Endothelial cell of umbilical vein (primary cell): ENCODE measurements around the gene UBE3A. TPM values are rescaled to one million over a fixed set of nuclear protein-coding genes. Genes with fewer than 3 reads are reported as not detected.

Source experiments
- BruUV-seq: library from RNA; stranded (reverse); fragments of 400-500 nt; replicated peaks from 2 replicates; lab custom pipeline; 2021; lab: Mats Ljungman, UMichigan
- CTCF ChIA-PET: fragments of 300-600, 350-600 bp; sonication (Branson Sonifier 250); formaldehyde crosslinking; loops from one replicate; lab custom pipeline; 2021; ENCODE audit warnings: antibody characterized with exemption, inconsistent platforms; lab: Charles Lee
- POLR2A ChIA-PET: fragments of 300-600, 350-600 bp; sonication (Branson Sonifier 250); formaldehyde crosslinking; loops from one replicate; lab custom pipeline; 2021; ENCODE audit warnings: antibody characterized with exemption, inconsistent platforms; lab: Charles Lee
- DNase-seq: peaks from one replicate; pipeline ENCODE4 v3.0.0-alpha.2; 2011; ENCODE audit warnings: low read depth, low spot score
- FAIRE-seq: peaks from 2 replicates; lab custom pipeline; 2011; peaks lifted over from hg19 to GRCh38; lab: Jason Lieb, UNC
- H2AFZ ChIP-seq: 2 replicates; pipeline ENCODE4 v1.6.0; 2012; ENCODE audit warnings: low read depth, low read length, control low read depth, inconsistent platforms
- H3K27ac ChIP-seq: 2 replicates; pipeline ENCODE4 v1.5.1; 2011; ENCODE audit warnings: low read depth, mild to moderate bottlenecking, control low read depth, low read length, moderate library complexity; ENCODE audit not compliant: insufficient read depth
- H3K27me3 ChIP-seq, 2 experiments: 2 replicates each; pipeline versions ENCODE4 v1.6.0 to v1.6.1; 2011; ENCODE audit warnings: low read length in 2 of 2, mixed read lengths in 1 of 2; ENCODE audit not compliant: control insufficient read depth in 2 of 2, insufficient read depth in 2 of 2
- H3K36me3 ChIP-seq, 2 experiments: 2 replicates in 1 of 2; 3 replicates in 1 of 2; pipeline ENCODE4 v1.5.1; 2011; ENCODE audit warnings: low read length in 2 of 2, mild to moderate bottlenecking in 1 of 2, moderate library complexity in 1 of 2; ENCODE audit not compliant: control insufficient read depth in 2 of 2, insufficient read depth in 2 of 2; ENCODE audit errors: extremely low read depth in 1 of 2
- H3K4me1 ChIP-seq: 3 replicates; pipeline ENCODE4 v1.5.1; 2011; ENCODE audit warnings: mild to moderate bottlenecking, low read length; ENCODE audit not compliant: control insufficient read depth, insufficient read depth; ENCODE audit errors: extremely low read depth
- H3K4me2 ChIP-seq: 2 replicates; pipeline ENCODE4 v1.6.1; 2011; ENCODE audit warnings: low read length, control low read depth, mixed read lengths; ENCODE audit not compliant: insufficient read depth
- H3K4me3 ChIP-seq, 3 experiments: fragments of 200-600 bp in 1 of 3; sonication (generic), shearing (Covaris generic) in 1 of 3; replicated peaks in 1 of 3; 2 replicates each; pipeline ENCODE4 v1.5.1; 2011 to 2016; ENCODE audit warnings: control low read depth in 3 of 3, low read length in 3 of 3, mild to moderate bottlenecking in 2 of 3, inconsistent platforms in 1 of 3, low read depth in 1 of 3, moderate library complexity in 1 of 3; ENCODE audit not compliant: insufficient read depth in 1 of 3
- H3K79me2 ChIP-seq: 2 replicates; pipeline ENCODE4 v1.6.0; 2012; ENCODE audit warnings: low read length, inconsistent platforms; ENCODE audit not compliant: control insufficient read depth, insufficient read depth
- H3K9ac ChIP-seq: replicated peaks from 2 replicates; pipeline ENCODE3; 2011; ENCODE audit warnings: low read length, control low read depth; ENCODE audit not compliant: insufficient read depth; ENCODE audit errors: extremely low read depth
- H3K9me1 ChIP-seq: replicated peaks from 3 replicates; pipeline ENCODE4 v1.6.0; 2011; ENCODE audit warnings: mild to moderate bottlenecking, low read length; ENCODE audit not compliant: control insufficient read depth, insufficient read depth; ENCODE audit errors: extremely low read depth
- H3K9me3 ChIP-seq: replicated peaks from 2 replicates; pipeline ENCODE4 v1.5.1; 2012; ENCODE audit warnings: low read length, inconsistent platforms; ENCODE audit not compliant: control insufficient read depth, insufficient read depth
- H4K20me1 ChIP-seq: replicated peaks from 2 replicates; pipeline ENCODE3; 2011; ENCODE audit warnings: mild to moderate bottlenecking, low read length; ENCODE audit not compliant: control insufficient read depth, insufficient read depth; ENCODE audit errors: extremely low read depth
- EZH2 ChIP-seq: IDR thresholded peaks from 2 replicates; pipeline ENCODE4 v1.6.1; 2012; ENCODE audit warnings: borderline replicate concordance, low read depth, mild to moderate bottlenecking, moderate library complexity, low read length, inconsistent platforms; ENCODE audit not compliant: severe bottlenecking
- FOS ChIP-seq: IDR thresholded peaks from 2 replicates; pipeline ENCODE4 v1.6.1; 2011; ENCODE audit warnings: mild to moderate bottlenecking, low read length, moderate library complexity, borderline replicate concordance; ENCODE audit not compliant: insufficient read depth
- GATA2 ChIP-seq: IDR thresholded peaks from 2 replicates; pipeline ENCODE4 v1.7.0; 2011; ENCODE audit warnings: low read depth, mild to moderate bottlenecking, moderate library complexity, mixed read lengths, low read length; ENCODE audit not compliant: insufficient read length, insufficient read depth
- JUN ChIP-seq: IDR thresholded peaks from 2 replicates; pipeline ENCODE4 v1.6.1; 2011; ENCODE audit warnings: borderline replicate concordance, low read depth; ENCODE audit not compliant: insufficient read length, insufficient read depth
- MYC ChIP-seq: IDR thresholded peaks from one replicate; pipeline ENCODE4 v1.6.1; 2011; ENCODE audit warnings: mild to moderate bottlenecking, low read depth, low read length
- POLR2A ChIP-seq: IDR thresholded peaks from 2 replicates; pipeline ENCODE4 v1.6.1; 2012; ENCODE audit warnings: low read depth, mild to moderate bottlenecking, control low read depth, low read length
- POLR2AphosphoS5 ChIP-seq: IDR thresholded peaks from 2 replicates; pipeline ENCODE4 v1.6.1; 2012; ENCODE audit warnings: low read depth, mild to moderate bottlenecking, control low read depth, low read length, moderate library complexity; ENCODE audit not compliant: insufficient read depth
- dilution Hi-C: fragments of 300-500 bp; cut with MboI; formaldehyde crosslinking; loops from one replicate; pipeline ENCODE4 v1.15.0; 2019; ENCODE audit warnings: low sequenced_read_pairs; ENCODE audit not compliant: extremely low pct_ligation_motif_present
- intact Hi-C: fragments of 100-400 bp; cut with micrococcal nuclease; formaldehyde crosslinking; loops from one replicate; pipeline ENCODE4 v1.10.0; 2022
- polyA plus RNA-seq, 4 experiments: library from polyadenylated mRNA; depleted of rRNA in 3 of 4; stranded (reverse) in 3 of 4; unstranded in 1 of 4; fragments of >200 nt; gene quantifications; 2 replicates each; pipeline versions ENCODE4 v1.2.1 to v1.2.3, GENCODE V29; 2011 to 2012; ENCODE audit warnings: missing spikeins in 1 of 4
- total RNA-seq: library from RNA; stranded (reverse); gene quantifications from 2 replicates; pipeline ENCODE4 v1.2.3, GENCODE V29; 2021
- TF ChIP-seq, protein P1 (sequence below), 2 donors: IDR thresholded peaks; 1 replicate in 1 of 2; 2 replicates in 1 of 2; pipeline ENCODE4 v1.5.1; 2011; ENCODE audit warnings: low read length in 2 of 2, mild to moderate bottlenecking in 2 of 2, moderate library complexity in 2 of 2, control low read depth in 1 of 2, inconsistent platforms in 1 of 2, low read depth in 1 of 2; ENCODE audit not compliant: insufficient read depth in 1 of 2; ENCODE audit errors: extremely low read depth in 1 of 2
- TF ChIP-seq, protein P2 (sequence below): IDR thresholded peaks from 2 replicates; pipeline ENCODE4 v1.6.1; 2011; ENCODE audit not compliant: insufficient read depth, insufficient read length

The UBE3A gene
- total and polyA plus RNA-seq, 2 donors (not counting 3 experiments of a cell fraction or from before 2014, with no cell fraction given), result 8.5 to 69.3 TPM

DNA sequence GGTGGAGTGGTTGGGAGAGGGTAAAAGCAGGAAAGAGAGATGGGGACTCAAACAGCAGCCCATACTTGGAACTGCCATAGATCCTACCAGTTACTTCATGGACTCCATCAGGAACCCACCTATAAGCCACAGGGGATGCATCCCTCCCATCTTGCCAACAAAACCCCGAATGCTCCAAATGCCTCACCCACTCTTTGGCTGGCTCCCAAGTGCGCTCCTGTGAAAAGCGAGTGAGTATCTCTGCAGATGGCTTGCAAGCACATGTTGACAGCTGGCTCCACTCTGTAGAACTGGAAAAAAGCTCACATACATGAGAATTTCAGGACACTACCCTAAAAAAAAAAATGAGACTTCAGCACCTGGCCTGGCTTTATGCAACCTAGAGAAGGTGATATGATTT, 151.0 kb downstream of the UBE3A start:
- no peaks in the 10 kb centered on the region for H3K79me2 ChIP-seq
- no peak overlapping the region for H3K4me2 ChIP-seq
- H4K20me1 ChIP-seq, result no peaks in the 10 kb centered on the region
- no peak overlapping the region for H3K4me3 ChIP-seq
- H3K27ac ChIP-seq, result no peak overlapping the region
- no peaks in the 10 kb centered on the region for H3K36me3 ChIP-seq
- CTCF ChIA-PET, result no interaction called here
- DNase-seq (no peak), FAIRE-seq (no peak)
- POLR2A ChIA-PET, result no interaction called here
- no peaks in the 10 kb centered on the region for H3K27me3 ChIP-seq
- no peaks in the 10 kb centered on the region for H3K9me1 ChIP-seq
- H3K4me1 ChIP-seq, result no peaks in the 10 kb centered on the region
- no peak overlapping the region for H2AFZ ChIP-seq
- TF ChIP-seq, protein P1, sequence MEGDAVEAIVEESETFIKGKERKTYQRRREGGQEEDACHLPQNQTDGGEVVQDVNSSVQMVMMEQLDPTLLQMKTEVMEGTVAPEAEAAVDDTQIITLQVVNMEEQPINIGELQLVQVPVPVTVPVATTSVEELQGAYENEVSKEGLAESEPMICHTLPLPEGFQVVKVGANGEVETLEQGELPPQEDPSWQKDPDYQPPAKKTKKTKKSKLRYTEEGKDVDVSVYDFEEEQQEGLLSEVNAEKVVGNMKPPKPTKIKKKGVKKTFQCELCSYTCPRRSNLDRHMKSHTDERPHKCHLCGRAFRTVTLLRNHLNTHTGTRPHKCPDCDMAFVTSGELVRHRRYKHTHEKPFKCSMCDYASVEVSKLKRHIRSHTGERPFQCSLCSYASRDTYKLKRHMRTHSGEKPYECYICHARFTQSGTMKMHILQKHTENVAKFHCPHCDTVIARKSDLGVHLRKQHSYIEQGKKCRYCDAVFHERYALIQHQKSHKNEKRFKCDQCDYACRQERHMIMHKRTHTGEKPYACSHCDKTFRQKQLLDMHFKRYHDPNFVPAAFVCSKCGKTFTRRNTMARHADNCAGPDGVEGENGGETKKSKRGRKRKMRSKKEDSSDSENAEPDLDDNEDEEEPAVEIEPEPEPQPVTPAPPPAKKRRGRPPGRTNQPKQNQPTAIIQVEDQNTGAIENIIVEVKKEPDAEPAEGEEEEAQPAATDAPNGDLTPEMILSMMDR (IDR thresholded peaks at IDR 0.05; ENCODE audit: extremely low read depth in 1 of 2, insufficient read depth in 1 of 2, low read depth in 1 of 2, low read length in 2 of 2), result no peak
- TF ChIP-seq POLR2AphosphoS5, result no peak
- no peak for TF ChIP-seq JUN
- TF ChIP-seq GATA2, result no peak
- TF ChIP-seq POLR2A, result no peak
- no peak for TF ChIP-seq EZH2
- TF ChIP-seq, protein P2, sequence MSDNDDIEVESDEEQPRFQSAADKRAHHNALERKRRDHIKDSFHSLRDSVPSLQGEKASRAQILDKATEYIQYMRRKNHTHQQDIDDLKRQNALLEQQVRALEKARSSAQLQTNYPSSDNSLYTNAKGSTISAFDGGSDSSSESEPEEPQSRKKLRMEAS, result no peak
- no peak for TF ChIP-seq MYC
- no peak for TF ChIP-seq FOS
- dilution Hi-C loops, result no loop called here
- intact Hi-C loops, result no loop called here
- BruUV-seq, result no TSS peak
- no peaks in the 10 kb centered on the region for H3K9me3 ChIP-seq
- H3K9ac ChIP-seq, result no peak overlapping the region
